ENCODE measurements around the gene VSIR. TPM values are rescaled to one million over a fixed set of nuclear protein-coding genes. Genes with fewer than 3 reads are reported as not detected.

Gene VSIR
- total and polyA plus RNA-seq, 7 donors, result 12.0 to 73.1 (median 40.2) TPM

Small RNA genes lying within 50 kb of the gene (small RNA-seq; reads per million reads assigned to genes)
- gene MIR7152, result 0 reads per million in 3 donors

Other genes with a start within 250 kb of the VSIR start
- under 1 TPM in 1 of 4 donors, not detected in 3; 0.55 TPM for gene C10orf105, start 53.7 kb downstream of the VSIR start, total RNA-seq
- gene C10orf105, start 53.7 kb downstream of the VSIR start, polyA plus RNA-seq, result under 1 TPM in 1 of 3 donors, not detected in 2; 0.25 TPM
- gene PSAP, start 77.7 kb upstream of the VSIR start, total RNA-seq, result 100 to 1,000 TPM; 624 to 671 (median 644) TPM
- 100 to 1,000 TPM; 200 to 960 (median 503) TPM for gene PSAP, start 77.7 kb upstream of the VSIR start, polyA plus RNA-seq
- gene CHST3, start 190.9 kb upstream of the VSIR start, total RNA-seq, result 10 to 100 TPM; 12.8 to 25.5 (median 16.5) TPM
- 1 to 10 TPM in 1 of 3 donors, under 1 TPM in 2; 0.23 to 3.6 (median 0.60) TPM for gene CHST3, start 190.9 kb upstream of the VSIR start, polyA plus RNA-seq